HG03045 (cell line): ENCODE results near the gene EDN3.
"Not testable (repeated sequence)": the region's sequence is repeated elsewhere in the genome, so short reads cannot be mapped to it uniquely, and the experiment has no call there.

Experiments
- ATAC-seq: cut with Tn5 transposase; IDR thresholded peaks from one replicate; pipeline ENCODE4 v1.9.1; 2021; ENCODE audit warnings: mild to moderate bottlenecking, moderate library complexity; ENCODE audit not compliant: unreplicated experiment

Gene EDN3

DNA sequence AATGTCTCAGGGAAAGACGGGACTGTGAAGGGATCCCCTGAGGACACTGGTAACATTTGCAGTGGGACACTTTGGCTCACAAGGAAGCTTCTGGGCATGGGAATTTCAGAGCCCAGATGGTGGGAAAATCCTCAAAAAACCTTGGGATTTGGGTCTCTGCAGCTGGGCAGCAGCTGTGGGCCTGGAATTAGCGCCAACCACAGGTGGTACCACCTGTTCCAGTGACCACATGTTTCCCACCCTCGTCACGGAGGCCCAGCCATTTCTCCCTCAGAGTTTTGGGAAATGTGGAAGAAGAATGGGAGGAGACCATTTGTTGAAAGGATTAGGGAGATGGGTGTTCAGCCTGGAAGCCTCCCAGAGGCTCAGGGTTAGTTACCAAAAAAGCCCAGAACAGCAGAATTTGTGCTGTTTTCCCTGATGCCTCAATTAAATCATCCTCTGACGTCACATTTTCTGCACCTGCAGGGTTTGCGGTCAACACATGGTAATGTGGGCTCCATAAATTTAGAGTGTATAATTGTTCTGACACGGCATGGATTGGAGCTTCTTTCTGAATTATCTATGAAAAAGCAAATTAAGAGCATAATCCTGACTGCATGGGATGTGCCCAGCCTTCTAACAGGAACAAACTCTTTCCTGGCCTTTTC, 34.4 kb downstream of the EDN3 start:
- ATAC-seq: no peak

DNA sequence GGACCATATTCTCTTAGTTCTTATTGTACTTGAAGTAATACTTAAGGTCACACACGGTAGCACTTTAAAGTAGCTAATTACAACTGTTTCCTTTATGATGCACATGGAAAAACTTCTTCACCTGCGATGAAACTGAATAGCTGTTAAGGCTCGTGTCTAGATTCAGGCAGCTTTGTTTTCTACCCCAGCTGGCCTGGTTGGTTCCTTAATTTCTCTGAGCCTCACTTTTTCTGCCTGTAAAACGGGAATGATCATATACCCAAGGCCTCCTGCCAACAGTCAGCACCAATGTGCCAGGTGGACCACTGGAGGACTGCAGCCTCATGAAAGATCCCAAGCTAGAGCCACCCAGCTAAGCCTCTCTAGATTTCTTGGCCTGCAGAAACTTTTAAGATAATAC, 35.0 kb downstream of the EDN3 start:
- no peak for ATAC-seq

DNA sequence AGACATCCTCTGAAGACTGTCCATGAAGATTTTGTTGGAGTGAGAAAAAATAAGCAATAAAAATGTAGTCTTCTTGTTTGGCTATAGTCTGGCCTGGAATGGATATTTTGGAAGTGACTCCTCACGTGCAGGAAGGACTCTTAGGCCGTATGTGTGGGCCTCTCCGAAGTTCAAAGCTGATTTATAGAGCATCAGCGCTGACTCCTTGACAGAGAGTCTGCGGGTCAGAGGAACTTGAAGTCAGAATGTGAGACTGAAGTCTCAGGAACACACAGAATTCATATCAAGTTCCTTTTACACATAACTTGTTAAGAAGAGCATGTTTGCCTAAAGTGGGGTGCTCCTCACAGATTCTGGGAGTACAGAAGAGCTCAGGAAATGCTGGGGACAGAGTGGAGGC, 36.1 kb downstream of the EDN3 start:
- no peak for ATAC-seq

DNA sequence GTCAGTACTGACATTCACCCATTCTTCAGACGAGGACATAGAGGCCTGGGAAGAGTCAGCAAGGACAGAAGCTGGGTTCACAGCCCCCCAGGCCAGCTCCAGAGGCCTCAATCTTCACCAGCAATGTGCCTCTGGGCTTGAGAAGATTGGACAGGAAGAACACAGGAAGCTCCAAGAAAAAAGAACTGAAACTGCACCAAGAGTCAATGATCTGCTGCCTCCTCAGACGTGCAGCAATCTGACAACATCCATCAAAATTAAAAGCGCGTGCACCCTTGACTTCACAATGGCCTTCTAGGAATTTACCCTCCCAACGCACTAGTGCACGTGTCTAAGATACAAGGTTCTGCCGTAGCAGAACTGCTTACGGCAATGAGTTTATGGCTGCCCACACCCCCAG, 38.0 kb downstream of the EDN3 start:
- not testable (repeated sequence) for ATAC-seq

DNA sequence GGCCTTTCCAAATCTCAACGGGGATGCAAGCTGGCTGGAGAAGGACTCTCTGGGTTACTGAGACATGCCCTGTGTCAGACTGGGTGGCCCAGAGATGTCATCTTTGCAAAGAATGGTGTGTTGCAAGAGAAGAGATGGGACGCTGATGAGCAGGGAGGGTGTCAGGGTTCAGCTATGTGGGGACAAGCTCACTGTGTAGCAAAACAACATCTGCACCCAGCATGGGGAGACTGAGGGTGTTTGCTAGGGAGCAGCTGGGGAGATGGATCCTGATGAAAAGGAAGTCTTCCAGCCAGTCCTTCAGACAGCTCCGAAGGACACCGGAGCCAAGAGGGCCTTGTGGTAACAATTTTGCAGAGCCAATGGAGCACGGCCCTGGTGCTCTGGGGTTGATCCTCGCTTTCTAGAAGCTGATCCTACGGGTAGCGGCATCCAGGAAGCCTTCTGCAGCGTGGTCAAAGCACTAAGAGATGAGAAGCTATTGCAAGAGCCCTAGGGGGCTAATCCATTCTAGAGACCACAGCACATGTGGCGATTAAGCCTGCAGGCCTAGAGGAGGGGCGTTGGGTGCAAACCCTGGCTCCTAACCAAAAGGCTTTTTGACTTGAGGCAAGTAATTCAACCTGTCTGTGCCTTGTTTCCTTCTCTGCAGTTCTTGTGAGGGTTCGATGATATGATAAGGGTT, 39.9 kb downstream of the EDN3 start:
- ATAC-seq: no peak

DNA sequence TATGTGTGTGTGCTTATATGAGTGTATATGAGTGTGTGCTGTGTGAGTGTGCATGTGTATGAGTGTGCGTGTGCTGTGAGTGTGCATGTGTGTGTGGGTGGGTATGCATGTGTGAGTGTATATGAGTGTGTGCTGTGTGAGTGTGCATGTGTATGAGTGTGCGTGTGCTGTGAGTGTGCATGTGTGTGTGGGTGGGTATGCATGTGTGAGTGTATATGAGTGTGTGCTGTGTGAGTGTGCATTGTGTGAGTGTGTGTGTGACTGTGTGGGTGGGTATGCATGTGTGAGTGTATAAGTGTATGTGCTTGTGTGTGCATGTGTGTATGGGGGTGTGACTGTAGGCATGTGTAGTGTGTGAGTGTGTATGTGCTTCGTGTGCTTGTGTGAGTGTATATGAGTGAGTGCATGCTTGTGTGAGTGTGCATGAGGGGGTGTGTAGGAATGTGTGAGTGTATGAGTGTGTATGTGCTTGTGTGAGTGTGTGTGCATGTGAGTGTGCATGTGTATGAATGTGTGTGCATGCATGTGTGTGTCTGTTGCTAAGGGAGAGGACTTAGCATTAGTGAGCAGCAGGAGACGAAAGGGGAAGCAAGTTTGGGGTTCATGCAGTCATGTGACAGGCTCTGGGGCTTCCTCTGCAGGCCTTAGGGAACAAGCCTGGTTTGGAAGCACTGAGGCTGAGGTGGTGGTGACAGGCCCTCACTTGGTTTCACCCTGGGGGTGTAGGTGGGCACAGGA, 41.0 kb downstream of the EDN3 start:
- not testable (repeated sequence) for ATAC-seq

DNA sequence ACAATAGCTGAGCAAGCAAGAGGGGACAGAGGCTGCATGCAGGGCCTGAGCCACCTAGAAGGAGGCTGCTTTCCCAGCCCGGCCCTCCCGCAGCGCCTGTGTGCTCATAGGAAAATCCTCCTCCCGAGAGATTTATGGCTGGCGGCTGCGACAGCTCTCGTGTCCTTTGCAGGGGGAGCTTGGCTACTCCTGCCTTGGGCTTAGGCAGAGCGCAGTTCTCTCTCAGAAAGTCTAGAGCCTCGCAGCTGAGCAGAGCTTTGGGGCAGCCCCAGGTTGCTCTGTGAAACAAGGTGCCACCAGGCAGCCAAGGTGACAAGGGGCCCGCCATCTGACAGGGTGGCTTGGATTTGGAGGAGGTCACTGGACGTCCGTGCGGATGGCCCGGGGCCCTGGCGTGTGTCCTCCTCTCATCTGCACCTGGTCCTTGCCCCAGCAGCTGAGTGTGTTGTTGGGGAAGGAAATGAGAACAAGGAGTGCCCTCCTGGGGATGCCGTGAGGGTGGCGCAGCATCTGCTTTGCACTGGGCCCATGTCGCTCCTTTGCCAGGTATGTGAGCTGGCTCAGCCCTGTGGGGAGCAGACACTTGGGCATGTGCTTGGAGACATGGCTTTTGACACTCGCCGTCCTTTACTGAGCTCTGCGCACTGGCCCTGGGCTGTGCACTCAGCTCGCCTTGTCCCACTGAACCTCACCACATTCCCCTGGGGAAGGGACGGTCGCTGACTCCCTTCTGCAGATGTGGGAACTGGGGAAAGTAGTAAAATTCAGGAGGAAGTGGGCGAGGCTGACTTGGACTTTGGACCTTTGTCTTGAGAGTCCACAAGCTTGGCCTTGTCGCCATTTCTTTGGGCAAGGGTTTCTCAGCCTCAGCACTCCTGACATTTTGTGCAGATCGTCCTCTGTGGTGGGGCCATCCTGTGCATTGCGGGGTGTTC, 41.9 kb downstream of the EDN3 start:
- ATAC-seq: no peak

DNA sequence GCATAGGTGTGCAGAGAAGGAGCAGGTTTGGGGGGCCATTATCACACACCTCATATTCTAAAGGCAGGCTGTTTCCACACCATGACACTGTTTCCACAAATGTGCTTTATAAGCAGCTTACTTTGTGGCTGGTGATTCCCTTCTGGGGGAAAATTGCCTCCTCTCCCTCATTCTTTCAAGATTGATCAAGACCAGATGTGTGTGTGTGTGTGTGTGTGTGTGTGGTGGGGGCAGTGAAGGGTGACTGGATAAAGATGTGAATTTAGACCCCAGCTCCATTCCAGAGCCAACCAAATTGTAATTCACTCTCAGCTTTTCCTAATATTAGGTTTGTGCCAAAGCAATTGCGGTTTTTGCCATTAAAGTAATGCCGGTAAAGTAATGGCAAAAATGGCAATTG, 45.6 kb downstream of the EDN3 start:
- no peak for ATAC-seq

DNA sequence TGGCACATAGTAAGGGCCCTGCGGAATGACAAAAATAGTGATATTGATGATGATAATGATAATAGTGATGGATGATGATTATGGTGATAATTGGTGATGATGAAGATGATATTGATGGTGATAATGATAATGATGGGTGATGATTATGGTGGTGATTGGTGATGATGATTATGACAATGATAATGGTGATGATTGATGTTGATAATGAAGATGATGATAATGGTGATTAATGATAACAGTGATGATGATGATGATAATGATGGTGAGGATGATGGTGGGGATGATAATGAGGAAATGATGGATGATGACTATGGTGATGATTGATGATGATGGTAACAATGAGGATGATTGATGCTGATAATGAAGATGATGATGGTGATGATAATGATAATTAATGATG, 48.9 kb downstream of the EDN3 start:
- no peak for ATAC-seq

DNA sequence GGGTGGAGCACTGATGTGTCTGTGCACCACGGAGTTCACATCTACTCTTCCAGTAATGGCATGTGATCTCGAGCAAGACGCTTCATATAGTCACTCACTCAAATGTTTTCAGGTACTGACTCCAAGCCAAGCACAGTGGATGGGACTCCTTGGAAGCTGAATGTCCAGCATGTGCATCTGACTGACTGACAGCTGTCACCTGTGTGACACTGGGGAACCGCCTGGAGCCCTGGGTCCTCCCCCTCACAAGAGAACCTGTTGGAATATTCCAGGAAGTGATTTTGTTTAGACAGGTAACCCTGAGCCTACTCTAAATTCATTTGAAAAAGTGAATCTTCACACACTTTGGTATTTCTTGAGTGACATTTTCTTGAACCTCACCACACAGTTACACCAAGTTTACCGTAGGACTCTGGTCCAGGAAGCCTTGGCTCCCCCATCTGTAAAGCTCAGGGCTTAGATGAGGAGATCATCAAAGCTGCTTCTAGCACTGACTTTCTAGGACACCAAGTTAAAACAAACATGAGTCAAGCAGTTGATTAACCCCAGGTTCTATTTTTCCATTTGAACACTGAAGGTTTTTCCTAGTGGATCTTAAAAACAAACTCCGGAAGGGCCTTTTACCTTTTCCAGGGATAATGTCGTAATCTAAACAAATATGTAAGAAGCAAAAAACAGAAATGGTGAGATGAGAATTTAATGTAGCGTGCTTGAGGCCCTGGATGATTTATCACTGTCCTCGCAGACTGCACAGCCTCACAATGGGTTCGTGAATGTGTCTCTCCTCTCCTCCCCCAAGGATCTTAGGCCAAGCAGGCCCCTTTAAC, 50.1 kb downstream of the EDN3 start:
- ATAC-seq: no peak

DNA sequence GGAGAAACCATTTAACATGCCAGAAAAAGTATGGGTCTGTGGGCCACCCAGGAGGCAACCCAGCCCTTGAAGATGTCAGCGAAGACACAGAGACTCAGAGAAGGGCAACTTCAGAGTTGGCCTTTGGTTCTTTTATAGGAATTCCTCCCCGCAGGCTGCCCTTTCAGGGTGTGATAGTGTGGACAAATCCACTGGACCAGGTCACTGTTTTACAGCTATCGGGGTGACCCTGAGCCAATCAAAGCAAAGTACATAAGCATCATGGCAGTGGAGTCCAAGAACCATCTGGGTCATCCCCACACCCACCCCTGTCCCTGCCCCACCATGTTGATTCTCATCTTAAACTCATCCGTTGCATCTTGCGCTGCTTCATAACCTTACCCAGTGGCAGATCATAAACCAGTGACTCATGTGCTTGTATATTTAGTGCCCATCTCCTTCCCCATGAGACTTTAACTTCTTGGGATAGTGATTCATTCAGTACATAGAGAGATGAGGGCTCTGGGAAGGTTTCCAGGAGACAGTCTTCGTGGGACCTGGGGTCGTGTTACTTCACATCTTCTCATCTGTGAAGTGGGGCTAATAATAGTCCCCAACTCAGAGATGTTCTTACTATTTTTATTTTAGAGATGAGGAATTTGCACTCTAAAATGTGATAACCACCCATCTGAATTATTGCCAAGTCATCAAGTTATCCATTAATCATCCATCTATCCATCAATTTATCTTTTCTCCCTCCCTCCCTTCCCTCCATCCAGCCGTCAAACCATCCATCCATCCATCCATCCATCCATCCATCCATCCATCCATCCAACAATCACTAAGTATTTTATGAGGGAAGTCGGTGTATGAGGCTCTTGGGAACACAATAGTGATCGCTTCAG, 51.0 kb downstream of the EDN3 start:
- ATAC-seq: no peak

DNA sequence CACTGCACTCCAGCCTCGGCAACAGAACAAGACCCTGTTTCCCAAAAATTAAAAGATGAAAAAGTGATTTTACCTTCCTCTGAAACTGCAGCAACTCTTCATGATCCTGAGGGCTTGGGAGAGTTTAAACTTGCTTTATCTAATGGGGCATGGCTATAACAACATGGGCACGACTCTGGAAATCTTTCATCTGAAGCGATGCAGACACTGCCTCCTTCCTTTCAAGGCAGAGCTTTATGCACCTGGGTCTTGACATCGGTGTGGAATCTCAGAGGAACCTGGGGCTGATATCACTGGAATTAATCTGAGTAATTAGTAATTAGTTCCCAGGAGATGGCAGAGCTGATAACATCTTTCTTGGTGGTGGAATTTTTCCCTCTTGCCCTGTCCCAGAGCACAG, 52.1 kb downstream of the EDN3 start:
- no peak for ATAC-seq

DNA sequence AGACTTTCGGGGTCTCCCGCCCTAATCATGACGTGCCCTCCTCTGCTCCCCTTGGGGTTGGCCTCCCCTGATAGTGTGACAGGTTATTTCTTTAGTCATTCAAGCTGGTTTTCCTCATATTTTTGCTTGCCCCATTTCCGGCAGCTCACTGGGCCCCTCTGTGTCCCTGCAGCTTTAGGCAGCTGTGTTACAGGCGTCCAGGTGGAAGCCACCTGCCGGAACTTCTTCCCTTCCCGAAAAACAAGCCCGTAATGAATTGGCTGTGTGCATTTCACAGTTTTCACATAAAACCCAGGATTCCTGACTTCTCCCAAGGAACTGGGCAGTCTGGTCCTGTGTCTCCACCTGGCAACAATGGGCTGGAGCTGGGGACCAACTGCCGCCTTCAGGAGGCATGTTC, 52.6 kb downstream of the EDN3 start:
- no peak for ATAC-seq

DNA sequence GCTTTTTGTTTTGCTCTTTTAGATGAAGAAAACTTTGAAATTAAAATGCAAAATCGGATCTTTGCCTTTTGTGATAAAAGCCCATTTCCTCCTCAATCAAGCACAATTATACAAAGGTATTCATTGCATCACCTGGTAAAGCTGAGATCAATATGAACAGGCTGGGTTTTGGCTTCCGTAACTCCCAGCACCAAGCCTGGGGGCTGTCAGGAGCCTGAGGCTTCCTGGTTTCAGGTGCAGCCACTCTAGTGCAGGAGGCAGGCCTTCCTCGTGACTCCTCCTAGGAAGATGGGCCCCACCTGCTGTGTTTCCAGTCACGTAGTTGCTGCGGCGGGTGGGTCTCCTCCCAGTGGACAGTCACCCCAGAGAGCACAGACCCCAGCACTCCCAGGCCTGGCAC, 54.0 kb downstream of the EDN3 start:
- ATAC-seq: no peak

DNA sequence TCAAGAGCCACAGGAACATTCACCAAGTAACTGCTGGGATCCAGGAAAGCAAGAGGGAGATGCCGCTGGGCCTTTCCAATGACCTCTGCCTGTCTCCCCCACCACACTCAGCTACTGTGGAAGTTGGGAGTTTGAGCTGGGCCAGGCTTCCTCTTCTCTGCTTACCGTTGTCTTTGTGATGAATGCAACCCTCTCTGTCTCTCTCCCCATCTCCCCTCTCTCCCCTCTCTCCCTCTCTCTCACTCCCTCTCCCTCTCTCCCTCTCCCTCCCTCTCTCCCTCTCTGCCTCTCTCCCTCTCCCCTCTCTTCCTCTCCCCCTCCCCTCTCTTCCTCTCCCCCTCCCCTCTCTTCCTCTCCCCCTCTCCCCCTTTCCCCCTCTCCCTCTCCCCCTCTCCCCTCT, 54.8 kb downstream of the EDN3 start:
- no peak for ATAC-seq

DNA sequence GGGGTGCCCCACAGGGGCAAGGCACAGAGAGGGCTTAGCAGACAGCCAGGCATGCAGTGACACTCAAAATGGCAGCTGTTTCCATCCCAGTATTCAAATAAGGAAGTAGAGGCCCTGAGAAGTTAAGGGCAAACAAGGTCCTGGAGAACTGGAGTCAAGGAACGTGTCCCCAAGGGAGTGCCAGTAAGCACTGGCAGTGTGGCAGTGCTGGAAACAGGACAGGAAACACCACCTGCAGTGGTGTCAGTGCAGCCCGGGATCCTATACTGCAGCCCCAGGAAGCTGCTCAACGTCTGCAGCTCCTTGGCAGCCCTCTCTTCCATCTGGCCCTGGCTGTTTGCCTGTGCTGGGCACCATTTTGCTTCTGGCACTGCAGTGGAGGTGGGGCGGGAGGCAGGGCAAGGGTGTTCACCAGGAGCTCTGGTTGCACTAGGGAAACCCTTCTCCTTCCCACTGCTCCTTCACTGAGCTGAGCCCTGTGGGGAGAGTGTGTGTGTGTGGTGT, 56.3 kb downstream of the EDN3 start:
- ATAC-seq: no peak

DNA sequence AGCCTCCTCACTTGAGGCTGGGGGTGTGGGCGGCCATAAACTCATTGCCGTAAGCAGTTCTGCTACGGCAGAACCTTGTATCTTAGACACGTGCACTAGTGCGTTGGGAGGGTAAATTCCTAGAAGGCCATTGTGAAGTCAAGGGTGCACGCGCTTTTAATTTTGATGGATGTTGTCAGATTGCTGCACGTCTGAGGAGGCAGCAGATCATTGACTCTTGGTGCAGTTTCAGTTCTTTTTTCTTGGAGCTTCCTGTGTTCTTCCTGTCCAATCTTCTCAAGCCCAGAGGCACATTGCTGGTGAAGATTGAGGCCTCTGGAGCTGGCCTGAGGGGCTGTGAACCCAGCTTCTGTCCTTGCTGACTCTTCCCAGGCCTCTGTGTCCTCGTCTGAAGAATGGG, 58.4 kb downstream of the EDN3 start:
- not testable (repeated sequence) for ATAC-seq

DNA sequence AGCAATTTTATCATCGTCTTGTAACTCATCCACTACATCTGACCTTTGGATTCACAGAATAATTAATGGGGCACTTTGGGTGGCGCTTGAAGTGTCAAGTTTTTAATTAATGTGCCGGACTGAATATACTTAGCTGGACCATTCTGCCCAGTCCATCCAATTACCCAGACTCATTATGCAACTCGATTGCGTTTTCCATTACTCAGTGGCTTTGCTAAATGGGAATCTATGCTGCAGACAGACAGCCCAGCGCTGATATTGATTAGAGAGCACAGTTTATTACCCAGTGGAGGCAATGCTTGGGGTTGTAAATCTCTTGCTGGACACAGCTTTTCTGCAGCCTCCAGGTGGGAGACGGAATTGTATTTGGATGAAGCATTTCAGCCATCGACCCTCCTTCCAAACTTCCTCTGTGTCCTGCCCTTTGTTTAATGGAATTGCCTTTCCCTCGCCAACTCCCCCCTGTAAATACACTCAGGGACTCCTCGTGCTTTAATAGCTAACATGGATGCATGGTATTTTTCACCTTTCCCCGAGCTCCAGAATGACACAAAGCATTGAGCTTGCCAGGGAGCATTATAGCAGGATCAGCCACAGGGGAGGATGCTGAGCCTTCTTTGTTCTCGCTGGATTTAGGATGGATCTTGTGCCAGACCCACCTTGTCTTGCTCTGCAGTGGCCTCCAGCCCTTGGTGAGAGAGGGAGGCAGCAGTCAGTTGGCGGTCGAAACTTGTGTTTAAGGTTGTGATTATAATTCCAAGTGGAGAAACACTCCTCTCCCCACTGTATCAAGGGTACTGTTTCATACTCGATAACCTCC, 59.7 kb downstream of the EDN3 start:
- ATAC-seq: no peak
